Measurements from ENCODE around the gene AJAP1. TPM values are rescaled to one million over a fixed set of nuclear protein-coding genes. Genes with fewer than 3 reads are reported as not detected.

AJAP1 gene
- total and polyA plus RNA-seq, 2 experiments from 2014 or later: not detected

DNA sequence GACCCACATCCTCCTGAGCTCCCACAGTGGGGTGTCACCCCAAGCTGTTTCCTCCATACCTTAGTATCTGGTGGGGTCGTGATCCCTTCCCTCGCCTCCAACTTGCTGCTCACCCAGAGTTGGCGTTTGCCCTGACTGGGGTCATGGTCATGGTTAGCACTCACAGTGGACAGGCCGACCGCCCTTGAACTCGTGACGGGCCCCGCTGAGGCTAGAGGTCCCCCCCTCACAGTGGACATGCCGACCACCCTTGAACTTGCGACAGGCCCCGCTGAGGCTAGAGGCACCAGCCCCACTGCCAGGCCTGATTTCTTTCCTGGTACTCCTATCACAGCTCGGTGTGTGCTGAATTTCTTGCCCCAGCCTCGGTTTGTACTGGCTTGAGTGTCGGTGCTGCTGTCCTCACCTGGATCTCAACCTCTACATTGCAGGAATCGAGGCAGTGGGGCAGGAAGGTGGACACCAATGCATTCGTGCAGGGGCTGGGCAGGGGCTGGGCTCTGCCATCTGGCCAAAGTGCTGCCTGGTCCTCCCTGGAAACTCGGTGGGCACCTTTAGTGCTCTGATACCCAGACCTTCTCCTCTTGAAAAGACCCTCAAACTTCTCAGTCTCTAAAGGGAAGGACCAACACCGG is 37.5 kb upstream of the AJAP1 start:
- no peak overlapping the region for H3K27ac ChIP-seq (ENCODE audit: low read depth)
- ATAC-seq (no peak), DNase-seq (ENCODE audit: low spot score) (no peak)
- H4K20me1 ChIP-seq (replicated peaks; ENCODE audit: insufficient read depth): no peaks in the 10 kb centered on the region
- H3K79me2 ChIP-seq (replicated peaks; ENCODE audit: insufficient read depth): no peaks in the 10 kb centered on the region
- no peaks in the 10 kb centered on the region for H3K4me1 ChIP-seq (ENCODE audit: insufficient read depth)
- H3K36me3 Mint-ChIP-seq (ENCODE audit: low read depth): no peaks in the 10 kb centered on the region
- H3K4me2 ChIP-seq: no peak overlapping the region
- H3K9me2 ChIP-seq (ENCODE audit: insufficient read depth): no peaks in the 10 kb centered on the region
- H3K9me3 Mint-ChIP-seq: no peaks in the 10 kb centered on the region; the same call in 2 of the 3 replicates
- H3K4me3 ChIP-seq: no peak overlapping the region
- H3K27ac Mint-ChIP-seq: no peak overlapping the region
- H3K36me3 ChIP-seq (ENCODE audit: insufficient read depth): 0 out of 2 replicates have a peak, but pooled peaks cover 3% of the 10 kb centered on the region
- H3F3A ChIP-seq (replicated peaks; ENCODE audit: low read depth): no peaks in the 10 kb centered on the region
- H3K4me3 Mint-ChIP-seq: no peak overlapping the region
- H3K27me3 Mint-ChIP-seq (ENCODE audit: insufficient read depth, low read depth, poor library complexity): peaks cover 9% of the 10 kb centered on the region
- no peak overlapping the region for H2AFZ ChIP-seq
- TF ChIP-seq ZNF331 (CRISPR knock-in tag; IDR thresholded peaks at IDR 0.05; ENCODE audit: low read depth) (no peak), NANOG (IDR thresholded peaks at IDR 0.05; ENCODE audit: borderline replicate concordance) (no peak), POLR2AphosphoS5 (IDR thresholded peaks at IDR 0.05; ENCODE audit: low read depth) (no peak), ZNF114 (CRISPR knock-in tag; IDR thresholded peaks at IDR 0.05) (no peak), EZH2 (IDR thresholded peaks at IDR 0.05; ENCODE audit: low read depth, unreplicated experiment) (no peak), JUNB (IDR thresholded peaks at IDR 0.05; ENCODE audit: unreplicated experiment) (no peak), EZH2phosphoT487 (IDR thresholded peaks at IDR 0.05; ENCODE audit: unreplicated experiment) (no peak), CREB1 (CRISPR knock-in tag; IDR thresholded peaks at IDR 0.05; ENCODE audit: low read depth) (no peak), STAT1 (IDR thresholded peaks at IDR 0.05; ENCODE audit: unreplicated experiment) (no peak)
- TF ChIP-seq, protein P1, sequence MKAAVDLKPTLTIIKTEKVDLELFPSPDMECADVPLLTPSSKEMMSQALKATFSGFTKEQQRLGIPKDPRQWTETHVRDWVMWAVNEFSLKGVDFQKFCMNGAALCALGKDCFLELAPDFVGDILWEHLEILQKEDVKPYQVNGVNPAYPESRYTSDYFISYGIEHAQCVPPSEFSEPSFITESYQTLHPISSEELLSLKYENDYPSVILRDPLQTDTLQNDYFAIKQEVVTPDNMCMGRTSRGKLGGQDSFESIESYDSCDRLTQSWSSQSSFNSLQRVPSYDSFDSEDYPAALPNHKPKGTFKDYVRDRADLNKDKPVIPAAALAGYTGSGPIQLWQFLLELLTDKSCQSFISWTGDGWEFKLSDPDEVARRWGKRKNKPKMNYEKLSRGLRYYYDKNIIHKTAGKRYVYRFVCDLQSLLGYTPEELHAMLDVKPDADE (IDR thresholded peaks at IDR 0.05): no peak
- TF ChIP-seq, protein P2, sequence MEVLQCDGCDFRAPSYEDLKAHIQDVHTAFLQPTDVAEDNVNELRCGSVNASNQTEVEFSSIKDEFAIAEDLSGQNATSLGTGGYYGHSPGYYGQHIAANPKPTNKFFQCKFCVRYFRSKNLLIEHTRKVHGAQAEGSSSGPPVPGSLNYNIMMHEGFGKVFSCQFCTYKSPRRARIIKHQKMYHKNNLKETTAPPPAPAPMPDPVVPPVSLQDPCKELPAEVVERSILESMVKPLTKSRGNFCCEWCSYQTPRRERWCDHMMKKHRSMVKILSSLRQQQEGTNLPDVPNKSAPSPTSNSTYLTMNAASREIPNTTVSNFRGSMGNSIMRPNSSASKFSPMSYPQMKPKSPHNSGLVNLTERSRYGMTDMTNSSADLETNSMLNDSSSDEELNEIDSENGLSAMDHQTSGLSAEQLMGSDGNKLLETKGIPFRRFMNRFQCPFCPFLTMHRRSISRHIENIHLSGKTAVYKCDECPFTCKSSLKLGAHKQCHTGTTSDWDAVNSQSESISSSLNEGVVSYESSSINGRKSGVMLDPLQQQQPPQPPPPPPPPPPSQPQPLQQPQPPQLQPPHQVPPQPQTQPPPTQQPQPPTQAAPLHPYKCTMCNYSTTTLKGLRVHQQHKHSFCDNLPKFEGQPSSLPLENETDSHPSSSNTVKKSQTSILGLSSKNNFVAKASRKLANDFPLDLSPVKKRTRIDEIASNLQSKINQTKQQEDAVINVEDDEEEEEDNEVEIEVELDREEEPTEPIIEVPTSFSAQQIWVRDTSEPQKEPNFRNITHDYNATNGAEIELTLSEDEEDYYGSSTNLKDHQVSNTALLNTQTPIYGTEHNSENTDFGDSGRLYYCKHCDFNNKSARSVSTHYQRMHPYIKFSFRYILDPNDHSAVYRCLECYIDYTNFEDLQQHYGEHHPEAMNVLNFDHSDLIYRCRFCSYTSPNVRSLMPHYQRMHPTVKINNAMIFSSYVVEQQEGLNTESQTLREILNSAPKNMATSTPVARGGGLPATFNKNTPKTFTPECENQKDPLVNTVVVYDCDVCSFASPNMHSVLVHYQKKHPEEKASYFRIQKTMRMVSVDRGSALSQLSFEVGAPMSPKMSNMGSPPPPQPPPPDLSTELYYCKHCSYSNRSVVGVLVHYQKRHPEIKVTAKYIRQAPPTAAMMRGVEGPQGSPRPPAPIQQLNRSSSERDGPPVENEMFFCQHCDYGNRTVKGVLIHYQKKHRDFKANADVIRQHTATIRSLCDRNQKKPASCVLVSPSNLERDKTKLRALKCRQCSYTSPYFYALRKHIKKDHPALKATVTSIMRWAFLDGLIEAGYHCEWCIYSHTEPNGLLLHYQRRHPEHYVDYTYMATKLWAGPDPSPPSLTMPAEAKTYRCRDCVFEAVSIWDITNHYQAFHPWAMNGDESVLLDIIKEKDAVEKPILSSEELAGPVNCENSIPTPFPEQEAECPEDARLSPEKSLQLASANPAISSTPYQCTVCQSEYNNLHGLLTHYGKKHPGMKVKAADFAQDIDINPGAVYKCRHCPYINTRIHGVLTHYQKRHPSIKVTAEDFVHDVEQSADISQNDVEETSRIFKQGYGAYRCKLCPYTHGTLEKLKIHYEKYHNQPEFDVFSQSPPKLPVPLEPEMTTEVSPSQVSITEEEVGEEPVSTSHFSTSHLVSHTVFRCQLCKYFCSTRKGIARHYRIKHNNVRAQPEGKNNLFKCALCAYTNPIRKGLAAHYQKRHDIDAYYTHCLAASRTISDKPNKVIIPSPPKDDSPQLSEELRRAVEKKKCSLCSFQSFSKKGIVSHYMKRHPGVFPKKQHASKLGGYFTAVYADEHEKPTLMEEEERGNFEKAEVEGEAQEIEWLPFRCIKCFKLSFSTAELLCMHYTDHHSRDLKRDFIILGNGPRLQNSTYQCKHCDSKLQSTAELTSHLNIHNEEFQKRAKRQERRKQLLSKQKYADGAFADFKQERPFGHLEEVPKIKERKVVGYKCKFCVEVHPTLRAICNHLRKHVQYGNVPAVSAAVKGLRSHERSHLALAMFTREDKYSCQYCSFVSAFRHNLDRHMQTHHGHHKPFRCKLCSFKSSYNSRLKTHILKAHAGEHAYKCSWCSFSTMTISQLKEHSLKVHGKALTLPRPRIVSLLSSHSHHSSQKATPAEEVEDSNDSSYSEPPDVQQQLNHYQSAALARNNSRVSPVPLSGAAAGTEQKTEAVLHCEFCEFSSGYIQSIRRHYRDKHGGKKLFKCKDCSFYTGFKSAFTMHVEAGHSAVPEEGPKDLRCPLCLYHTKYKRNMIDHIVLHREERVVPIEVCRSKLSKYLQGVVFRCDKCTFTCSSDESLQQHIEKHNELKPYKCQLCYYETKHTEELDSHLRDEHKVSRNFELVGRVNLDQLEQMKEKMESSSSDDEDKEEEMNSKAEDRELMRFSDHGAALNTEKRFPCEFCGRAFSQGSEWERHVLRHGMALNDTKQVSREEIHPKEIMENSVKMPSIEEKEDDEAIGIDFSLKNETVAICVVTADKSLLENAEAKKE (CRISPR knock-in tag; IDR thresholded peaks at IDR 0.05): no peak
- TF ChIP-seq, protein P3, sequence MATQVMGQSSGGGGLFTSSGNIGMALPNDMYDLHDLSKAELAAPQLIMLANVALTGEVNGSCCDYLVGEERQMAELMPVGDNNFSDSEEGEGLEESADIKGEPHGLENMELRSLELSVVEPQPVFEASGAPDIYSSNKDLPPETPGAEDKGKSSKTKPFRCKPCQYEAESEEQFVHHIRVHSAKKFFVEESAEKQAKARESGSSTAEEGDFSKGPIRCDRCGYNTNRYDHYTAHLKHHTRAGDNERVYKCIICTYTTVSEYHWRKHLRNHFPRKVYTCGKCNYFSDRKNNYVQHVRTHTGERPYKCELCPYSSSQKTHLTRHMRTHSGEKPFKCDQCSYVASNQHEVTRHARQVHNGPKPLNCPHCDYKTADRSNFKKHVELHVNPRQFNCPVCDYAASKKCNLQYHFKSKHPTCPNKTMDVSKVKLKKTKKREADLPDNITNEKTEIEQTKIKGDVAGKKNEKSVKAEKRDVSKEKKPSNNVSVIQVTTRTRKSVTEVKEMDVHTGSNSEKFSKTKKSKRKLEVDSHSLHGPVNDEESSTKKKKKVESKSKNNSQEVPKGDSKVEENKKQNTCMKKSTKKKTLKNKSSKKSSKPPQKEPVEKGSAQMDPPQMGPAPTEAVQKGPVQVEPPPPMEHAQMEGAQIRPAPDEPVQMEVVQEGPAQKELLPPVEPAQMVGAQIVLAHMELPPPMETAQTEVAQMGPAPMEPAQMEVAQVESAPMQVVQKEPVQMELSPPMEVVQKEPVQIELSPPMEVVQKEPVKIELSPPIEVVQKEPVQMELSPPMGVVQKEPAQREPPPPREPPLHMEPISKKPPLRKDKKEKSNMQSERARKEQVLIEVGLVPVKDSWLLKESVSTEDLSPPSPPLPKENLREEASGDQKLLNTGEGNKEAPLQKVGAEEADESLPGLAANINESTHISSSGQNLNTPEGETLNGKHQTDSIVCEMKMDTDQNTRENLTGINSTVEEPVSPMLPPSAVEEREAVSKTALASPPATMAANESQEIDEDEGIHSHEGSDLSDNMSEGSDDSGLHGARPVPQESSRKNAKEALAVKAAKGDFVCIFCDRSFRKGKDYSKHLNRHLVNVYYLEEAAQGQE (IDR thresholded peaks at IDR 0.05; ENCODE audit: unreplicated experiment): no peak
- TF ChIP-seq, protein P4, sequence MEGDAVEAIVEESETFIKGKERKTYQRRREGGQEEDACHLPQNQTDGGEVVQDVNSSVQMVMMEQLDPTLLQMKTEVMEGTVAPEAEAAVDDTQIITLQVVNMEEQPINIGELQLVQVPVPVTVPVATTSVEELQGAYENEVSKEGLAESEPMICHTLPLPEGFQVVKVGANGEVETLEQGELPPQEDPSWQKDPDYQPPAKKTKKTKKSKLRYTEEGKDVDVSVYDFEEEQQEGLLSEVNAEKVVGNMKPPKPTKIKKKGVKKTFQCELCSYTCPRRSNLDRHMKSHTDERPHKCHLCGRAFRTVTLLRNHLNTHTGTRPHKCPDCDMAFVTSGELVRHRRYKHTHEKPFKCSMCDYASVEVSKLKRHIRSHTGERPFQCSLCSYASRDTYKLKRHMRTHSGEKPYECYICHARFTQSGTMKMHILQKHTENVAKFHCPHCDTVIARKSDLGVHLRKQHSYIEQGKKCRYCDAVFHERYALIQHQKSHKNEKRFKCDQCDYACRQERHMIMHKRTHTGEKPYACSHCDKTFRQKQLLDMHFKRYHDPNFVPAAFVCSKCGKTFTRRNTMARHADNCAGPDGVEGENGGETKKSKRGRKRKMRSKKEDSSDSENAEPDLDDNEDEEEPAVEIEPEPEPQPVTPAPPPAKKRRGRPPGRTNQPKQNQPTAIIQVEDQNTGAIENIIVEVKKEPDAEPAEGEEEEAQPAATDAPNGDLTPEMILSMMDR (conservative IDR thresholded peaks at IDR 0.05; ENCODE audit: low read depth in 2 of 2): no peak
- peaks cover 5% of the 10 kb centered on the region; the same call in 1 of the 3 replicates for H3K4me1 Mint-ChIP-seq
- no peaks in the 10 kb centered on the region for H3K27me3 ChIP-seq (ENCODE audit: insufficient read depth)

All from GM23338 (cell line).